Measurements from ENCODE around the gene PCDHGA6. TPM values are rescaled to one million over a fixed set of nuclear protein-coding genes. Genes with fewer than 3 reads are reported as not detected.
"Not testable (repeated sequence)": the region's sequence is repeated elsewhere in the genome, so short reads cannot be mapped to it uniquely, and the experiment has no call there.

Gene PCDHGA6
- total RNA-seq, 1 donor from 2014 or later, result 0.21 TPM

- no peak for TF ChIP-seq CTCF (IDR thresholded peaks at IDR 0.05)
- Mint-ChIP-seq H3K27me3 (ENCODE audit: unreplicated experiment) (no peaks in the 10 kb centered on the region), H3K4me1 (ENCODE audit: unreplicated experiment) (peaks cover 1% of the 10 kb centered on the region), H3K36me3 (ENCODE audit: unreplicated experiment) (peaks cover 1% of the 10 kb centered on the region), H3K9me3 (ENCODE audit: unreplicated experiment) (peaks cover 32% of the 10 kb centered on the region), H3K27ac (ENCODE audit: unreplicated experiment) (no peak overlapping the region), H3K4me3 (ENCODE audit: unreplicated experiment) (no peak overlapping the region)
- DNase-seq (ENCODE audit: extremely low spot score, unreplicated experiment), result no peak
Observed at GRCh38 chr5:141345327-141345726, 28.4 kb upstream of the PCDHGA6 start.

DNA sequence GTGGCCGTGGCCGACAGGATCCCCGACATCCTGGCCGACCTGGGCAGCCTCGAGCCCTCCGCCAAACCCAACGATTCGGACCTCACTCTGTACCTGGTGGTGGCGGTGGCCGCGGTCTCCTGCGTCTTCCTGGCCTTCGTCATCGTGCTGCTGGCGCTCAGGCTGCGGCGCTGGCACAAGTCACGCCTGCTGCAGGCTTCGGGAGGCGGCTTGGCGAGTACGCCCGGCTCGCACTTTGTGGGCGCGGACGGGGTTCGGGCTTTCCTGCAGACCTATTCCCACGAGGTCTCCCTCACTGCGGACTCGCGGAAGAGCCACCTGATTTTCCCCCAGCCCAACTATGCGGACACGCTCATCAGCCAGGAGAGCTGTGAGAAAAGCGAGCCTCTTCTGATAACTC is 27.7 kb upstream of the PCDHGA6 start:
- H3K27ac Mint-ChIP-seq (ENCODE audit: unreplicated experiment); H3K36me3 Mint-ChIP-seq (ENCODE audit: unreplicated experiment); H3K4me3 Mint-ChIP-seq (ENCODE audit: unreplicated experiment); H3K4me1 Mint-ChIP-seq (ENCODE audit: unreplicated experiment); DNase-seq (ENCODE audit: extremely low spot score, unreplicated experiment); H3K27me3 Mint-ChIP-seq (ENCODE audit: unreplicated experiment): not testable (repeated sequence)
- peaks cover 31% of the 10 kb centered on the region for H3K9me3 Mint-ChIP-seq (ENCODE audit: unreplicated experiment)

DNA sequence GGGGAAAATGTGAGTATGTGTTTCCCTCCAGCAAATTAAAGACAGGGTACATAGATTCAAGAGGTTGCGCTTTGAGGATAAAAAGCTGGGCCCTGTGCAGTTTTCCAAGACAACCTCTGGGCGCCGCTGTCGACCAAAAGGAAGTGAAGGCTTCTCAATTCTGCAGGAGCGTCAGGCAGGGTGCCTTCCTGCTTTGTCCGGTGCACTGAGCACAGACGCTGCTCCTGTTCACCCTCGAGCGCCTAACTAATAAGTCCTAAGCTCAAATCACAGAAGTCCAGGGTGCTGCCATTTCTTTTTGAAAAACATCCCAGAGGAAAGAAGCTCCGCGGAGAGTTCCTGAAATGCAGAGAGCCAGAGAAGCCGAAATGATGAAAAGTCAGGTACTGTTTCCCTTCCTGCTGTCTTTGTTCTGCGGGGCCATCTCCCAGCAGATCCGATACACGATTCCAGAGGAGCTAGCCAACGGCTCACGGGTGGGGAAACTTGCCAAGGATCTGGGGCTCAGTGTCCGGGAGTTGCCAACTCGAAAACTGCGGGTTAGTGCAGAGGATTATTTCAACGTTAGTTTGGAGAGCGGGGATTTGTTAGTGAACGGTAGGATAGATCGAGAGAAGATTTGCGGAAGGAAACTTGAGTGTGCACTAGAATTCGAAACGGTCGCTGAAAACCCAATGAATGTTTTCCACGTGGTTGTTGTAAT is 23.6 kb upstream of the PCDHGA6 start, which contains the start of gene PCDHGB1:
Gene PCDHGB1 (plus strand): TSS at position 183 of the 703 bp plus-strand sequence. CDS start 162 bp downstream, at position 345.
- Mint-ChIP-seq H3K36me3 (ENCODE audit: unreplicated experiment) (peaks cover 1% of the 10 kb centered on the region), H3K27me3 (ENCODE audit: unreplicated experiment) (no peaks in the 10 kb centered on the region), H3K27ac (ENCODE audit: unreplicated experiment) (no peak within 1 kb of the TSS), H3K4me1 (ENCODE audit: unreplicated experiment) (peaks cover 1% of the 10 kb centered on the region), H3K4me3 (ENCODE audit: unreplicated experiment) (no peak within 1 kb of the TSS), H3K9me3 (ENCODE audit: unreplicated experiment) (peaks cover 25% of the 10 kb centered on the region)
- TF ChIP-seq CTCF (IDR thresholded peaks at IDR 0.05), result peak; percentile 33
- DNase-seq (ENCODE audit: extremely low spot score, unreplicated experiment), result no peak

GRCh38 chr5:141351591-141351990 is 22.1 kb upstream of the PCDHGA6 start:
- H3K36me3 Mint-ChIP-seq (ENCODE audit: unreplicated experiment), result peaks cover 1% of the 10 kb centered on the region
- DNase-seq (ENCODE audit: extremely low spot score, unreplicated experiment), result no peak
- TF ChIP-seq CTCF (IDR thresholded peaks at IDR 0.05), result no peak
- no peak overlapping the region for H3K4me3 Mint-ChIP-seq (ENCODE audit: unreplicated experiment)
- no peak overlapping the region for H3K27ac Mint-ChIP-seq (ENCODE audit: unreplicated experiment)
- H3K27me3 Mint-ChIP-seq (ENCODE audit: unreplicated experiment), result no peaks in the 10 kb centered on the region
- peaks cover 1% of the 10 kb centered on the region for H3K4me1 Mint-ChIP-seq (ENCODE audit: unreplicated experiment)
- peaks cover 28% of the 10 kb centered on the region for H3K9me3 Mint-ChIP-seq (ENCODE audit: unreplicated experiment)

- Mint-ChIP-seq H3K9me3 (ENCODE audit: unreplicated experiment) (peaks cover 35% of the 10 kb centered on the region), H3K4me3 (ENCODE audit: unreplicated experiment) (no peak within 1 kb of the TSS), H3K27me3 (ENCODE audit: unreplicated experiment) (no peaks in the 10 kb centered on the region), H3K4me1 (ENCODE audit: unreplicated experiment) (peaks cover 1% of the 10 kb centered on the region), H3K27ac (ENCODE audit: unreplicated experiment) (no peak within 1 kb of the TSS), H3K36me3 (ENCODE audit: unreplicated experiment) (peaks cover 1% of the 10 kb centered on the region)
- no peak for DNase-seq (ENCODE audit: extremely low spot score, unreplicated experiment)
- TF ChIP-seq CTCF (IDR thresholded peaks at IDR 0.05), result no peak
Observed at GRCh38 chr5:141354900-141355469, 18.7 kb upstream of the PCDHGA6 start, which contains the start of gene PCDHGA4. Gene PCDHGA4 (plus strand): TSS chr5:141355021. CDS start chr5:141355108, 87 bp downstream.

Data from osteocyte (in vitro differentiated cells).